NCI-H2227 (cell line): ENCODE data around the gene EPHB3.

Experiments used
- DNase-seq: peaks from one replicate; lab custom pipeline; 2025; ENCODE audit not compliant: unreplicated experiment; lab: John Stamatoyannopoulos, UW

Gene EPHB3

DNA sequence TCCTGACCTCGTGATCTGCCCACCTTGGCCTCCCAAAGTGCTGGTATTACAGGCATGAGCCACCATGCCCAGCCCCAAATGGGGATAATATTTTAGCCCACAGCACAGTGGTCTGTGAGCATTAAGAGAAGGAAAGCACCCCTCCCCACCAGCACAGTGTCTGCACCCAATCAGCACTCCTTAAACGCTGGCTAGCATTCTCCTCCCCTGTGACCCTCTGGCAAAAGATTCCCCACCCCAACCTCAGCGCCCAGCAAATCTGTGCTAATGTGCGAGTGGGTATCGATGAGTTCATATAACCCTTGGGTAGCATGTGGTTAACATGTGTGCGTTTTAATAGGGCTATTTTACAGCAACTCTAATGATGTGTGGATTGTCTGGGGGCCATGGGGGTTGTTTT, 18.3 kb upstream of the EPHB3 start:
- DNase-seq, result no peak

DNA sequence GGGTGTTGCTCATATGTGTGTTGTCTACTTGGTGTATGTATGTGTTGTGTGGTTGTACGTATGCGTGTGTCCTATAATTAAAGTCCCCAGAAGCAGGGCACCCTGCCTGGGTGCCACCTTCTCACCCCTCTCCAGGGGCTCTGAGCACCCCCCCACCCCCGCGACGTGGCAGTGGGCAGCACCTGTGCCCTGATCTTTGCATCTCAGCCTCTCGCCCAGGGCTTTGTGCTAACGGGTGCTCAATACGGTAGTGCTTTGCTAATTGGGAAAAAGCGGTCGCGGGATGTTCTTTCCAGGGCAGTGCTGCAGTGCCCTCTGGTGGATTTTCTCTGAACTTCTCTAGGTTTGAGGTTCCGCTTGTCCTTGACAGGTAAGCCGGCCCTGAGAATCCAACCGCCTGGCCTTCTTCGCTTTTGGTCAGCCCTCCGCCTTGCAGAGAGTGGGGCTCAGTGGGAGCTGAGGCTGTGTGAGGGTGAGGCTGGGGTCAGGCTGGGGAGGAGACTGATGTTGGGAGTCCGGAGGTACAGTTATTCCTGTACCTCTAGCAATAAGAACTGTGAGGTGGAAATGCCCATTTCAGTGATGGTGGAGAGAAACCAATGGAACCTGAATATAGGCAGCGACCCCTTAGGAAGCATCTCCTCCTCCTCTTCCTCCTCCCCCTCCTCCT, 17.6 kb upstream of the EPHB3 start:
- peak; percentile 91 for DNase-seq

DNA sequence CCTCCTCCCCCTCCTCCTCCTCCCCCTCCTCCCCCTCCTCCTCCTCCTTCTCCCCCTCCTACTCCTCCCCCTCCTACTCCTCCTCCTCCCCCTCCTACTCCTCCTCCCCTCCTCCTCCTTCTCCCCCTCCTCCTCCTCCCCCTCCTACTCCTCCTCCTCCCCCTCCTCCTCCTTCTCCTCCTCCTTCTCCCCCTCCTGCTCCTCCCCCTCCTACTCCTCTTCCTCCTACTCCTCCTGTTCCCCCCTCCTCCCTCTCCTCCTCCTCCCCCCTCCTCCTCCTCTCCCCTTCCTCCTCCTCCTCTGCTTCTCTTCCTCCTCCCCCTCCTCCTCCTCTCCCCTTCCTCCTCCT, 17.1 kb upstream of the EPHB3 start:
- no peak for DNase-seq

DNA sequence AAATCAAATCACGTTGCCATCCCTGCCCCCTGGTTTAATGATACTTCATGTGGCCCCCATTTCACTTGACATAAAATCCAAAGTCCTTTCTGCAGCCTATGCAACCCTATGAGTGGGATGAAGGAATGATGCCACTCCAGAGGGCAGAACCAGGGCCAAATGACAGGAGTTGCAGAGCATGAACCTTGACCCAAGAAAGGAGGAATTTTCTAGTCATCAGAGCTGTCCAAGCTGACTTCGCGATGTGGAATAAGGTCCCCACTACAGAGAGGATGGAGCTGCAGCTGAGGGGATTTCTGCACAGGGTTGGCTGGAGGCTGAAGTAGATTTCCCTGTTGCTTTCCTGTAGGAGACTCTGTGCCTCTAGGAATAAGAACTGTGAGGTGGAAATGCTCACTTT, 15.8 kb upstream of the EPHB3 start:
- DNase-seq, result no peak

DNA sequence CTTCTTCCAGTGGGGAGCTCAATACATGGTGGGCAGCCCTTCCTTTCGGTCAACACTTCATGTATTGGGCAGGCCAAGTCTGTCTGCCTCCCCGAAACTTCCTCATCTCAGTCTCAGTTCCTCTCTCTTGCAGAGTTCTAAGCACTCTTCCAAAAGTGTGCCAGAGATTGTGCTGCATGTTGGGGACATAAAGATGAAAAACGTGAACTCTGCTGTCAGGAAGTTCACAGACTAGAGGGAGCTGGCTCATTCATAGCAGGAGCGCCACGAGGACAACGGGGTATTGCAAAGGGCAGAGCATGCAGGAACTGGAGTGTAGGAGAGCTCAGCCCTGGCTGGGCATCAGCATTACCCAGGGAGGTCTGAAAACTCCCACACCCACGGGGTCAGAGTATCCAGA, 15.3 kb upstream of the EPHB3 start:
- DNase-seq, result no peak

DNA sequence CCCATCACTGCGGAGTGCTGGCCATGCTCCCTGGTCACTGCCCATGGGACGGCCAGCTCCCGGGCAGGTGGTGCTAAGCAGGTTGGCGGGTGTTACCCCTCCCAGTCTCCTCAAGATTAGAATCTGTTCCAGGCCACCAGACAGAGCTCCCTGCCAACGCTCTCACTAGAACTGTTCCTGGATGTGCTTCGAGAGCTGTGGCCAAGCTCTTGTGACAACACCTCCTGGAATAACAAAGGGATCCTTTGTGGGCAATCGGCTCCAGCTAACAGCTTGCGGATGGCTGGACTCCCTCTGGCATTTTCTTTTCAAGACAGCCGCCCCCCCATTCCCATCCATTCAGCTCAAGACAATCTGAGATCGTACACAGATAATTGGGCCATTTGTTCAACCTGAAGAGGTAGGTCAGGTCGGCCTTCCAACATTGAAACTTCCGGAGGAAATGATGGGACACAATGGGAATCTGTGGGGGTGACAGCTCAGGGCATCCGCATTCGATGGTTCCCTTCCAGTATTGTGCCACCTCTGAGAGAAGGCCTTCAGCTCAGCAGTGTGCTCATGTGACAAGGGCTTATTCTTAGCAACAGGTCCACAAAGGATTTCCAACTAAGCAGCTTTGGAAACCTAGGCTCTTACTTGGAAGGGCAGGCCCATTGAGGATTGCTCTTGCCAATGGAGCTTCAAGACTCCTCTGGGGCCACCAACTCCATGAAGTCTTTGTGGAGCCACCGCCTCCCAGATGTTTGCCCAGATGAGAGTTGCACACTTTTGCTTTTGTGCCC, 11.6 kb upstream of the EPHB3 start:
- no peak for DNase-seq

DNA sequence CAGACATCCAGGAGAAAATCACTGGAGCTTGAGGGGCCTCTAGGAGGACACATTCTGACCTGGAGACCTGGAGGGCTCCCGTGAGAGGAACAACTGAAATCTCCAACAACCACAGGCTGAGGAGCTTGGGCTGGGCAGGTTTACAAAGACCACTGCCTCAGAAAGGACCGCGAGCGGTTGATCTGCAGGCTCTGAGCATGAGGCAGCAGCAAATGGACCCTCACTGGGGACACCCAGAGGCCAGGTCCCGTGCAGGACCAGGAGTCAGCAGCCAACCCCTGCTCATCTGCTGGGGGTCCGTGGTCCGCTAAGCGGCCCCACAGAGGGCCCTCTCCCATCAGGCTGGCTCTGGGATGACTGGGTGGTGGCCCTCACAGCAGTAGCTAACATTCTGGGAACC, 10.5 kb upstream of the EPHB3 start:
- no peak for DNase-seq

DNA sequence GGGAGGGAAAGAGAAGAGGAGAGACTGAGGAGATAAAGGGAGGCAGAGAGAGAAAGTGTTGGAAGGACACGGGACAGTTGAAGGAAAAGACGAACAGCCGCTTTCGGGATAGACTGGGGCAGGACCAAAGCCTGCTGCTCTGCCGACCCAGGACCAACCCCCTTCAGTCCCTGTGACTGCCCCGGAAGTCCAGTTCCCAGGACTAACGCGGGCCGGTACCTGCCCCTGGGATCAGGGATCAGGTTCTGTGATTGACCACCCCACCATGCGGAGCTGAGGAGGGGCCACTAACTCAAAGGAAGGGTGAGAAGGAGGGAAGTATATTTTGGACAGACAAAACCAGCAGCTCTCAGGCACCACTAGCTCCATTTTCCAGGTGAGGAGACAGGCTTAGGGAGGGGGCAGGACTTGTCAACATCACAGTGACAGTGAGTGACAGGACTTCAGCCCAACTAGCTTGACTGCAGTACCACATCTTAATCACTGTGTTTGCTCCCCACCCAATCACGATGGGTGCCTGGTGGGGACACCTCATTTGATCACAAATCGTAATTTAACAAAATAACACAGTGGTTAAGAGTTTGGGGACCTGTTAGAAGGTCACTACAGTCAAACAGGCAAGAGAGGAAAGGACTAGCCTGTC, 9.8 kb upstream of the EPHB3 start:
- no peak for DNase-seq

DNA sequence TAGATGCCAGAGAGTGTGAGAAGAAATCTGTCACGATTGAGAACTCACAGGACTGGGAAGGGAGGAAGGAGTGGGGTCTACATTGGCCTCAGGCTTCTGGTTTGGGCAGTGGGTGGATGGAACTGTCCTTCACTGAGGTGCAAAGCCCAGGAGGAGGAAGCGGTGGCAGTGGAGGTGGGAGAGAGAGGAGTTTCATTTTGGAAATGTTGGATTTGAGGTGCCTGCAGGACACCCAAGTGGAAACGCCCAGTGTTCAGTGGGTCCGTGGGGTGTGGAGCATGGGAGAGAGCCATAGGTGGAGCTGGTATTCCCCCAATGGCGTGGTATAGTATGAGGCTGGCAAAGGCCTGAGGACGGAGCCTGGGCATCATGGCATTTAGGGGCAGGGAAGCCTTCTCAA, 9.3 kb upstream of the EPHB3 start:
- no peak for DNase-seq

DNA sequence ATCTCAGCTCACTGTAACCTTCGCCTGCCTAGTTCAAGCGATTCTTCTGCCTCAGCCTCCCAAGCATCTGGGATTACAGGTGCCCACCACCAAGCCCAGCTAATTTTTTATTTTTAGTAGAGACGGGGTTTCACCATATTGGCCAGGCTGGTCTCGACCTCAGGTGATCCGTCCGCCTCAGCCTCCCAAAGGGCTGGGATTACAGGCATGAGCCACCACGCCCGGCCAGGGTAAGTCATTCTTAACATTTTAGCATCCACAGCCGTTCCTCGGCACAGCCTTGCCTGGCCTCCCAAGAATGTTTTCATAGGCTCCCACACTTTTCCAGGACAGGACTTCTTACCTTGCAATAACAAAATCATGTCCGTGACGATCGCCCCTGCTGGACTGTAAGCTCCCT, 8.7 kb upstream of the EPHB3 start:
- no peak for DNase-seq

DNA sequence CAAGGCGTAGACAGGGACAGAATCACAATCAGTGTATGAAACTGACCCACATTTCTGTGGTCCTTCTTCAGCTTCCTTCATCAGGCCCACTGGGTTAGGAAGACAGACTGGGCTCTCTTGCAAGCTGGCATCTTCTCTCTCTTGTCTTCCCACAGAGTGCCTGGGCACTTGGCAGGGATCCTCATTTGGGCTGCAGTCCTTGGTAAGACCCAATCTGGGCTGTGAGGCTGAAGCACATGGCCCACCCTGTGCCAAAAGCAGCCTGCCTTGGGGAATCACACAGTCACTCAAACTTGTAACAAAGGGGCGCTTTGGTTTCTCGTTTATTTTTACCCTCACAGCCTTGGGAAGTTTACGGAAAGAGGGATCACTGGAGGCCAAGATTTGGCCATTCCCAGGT, 8.2 kb upstream of the EPHB3 start:
- no peak for DNase-seq

DNA sequence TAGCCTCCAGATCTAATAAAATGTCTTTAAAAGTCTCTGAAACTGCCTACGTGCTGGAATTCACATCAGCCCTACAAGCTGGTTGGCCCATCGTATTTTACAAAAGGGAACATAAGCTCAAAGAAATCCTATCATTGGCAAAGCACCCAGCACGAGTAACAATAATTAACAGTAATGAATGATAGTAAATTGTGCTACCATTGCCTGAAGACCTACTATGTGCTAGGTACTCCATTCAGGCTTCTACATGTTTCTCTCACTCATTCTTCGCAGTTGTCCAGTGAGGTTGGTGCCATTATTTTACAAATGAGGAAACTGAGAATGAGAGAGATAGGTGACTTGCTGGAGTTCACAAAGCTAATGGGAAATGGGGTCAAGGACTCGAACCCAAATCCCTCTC, 7.1 kb upstream of the EPHB3 start:
- no peak for DNase-seq

DNA sequence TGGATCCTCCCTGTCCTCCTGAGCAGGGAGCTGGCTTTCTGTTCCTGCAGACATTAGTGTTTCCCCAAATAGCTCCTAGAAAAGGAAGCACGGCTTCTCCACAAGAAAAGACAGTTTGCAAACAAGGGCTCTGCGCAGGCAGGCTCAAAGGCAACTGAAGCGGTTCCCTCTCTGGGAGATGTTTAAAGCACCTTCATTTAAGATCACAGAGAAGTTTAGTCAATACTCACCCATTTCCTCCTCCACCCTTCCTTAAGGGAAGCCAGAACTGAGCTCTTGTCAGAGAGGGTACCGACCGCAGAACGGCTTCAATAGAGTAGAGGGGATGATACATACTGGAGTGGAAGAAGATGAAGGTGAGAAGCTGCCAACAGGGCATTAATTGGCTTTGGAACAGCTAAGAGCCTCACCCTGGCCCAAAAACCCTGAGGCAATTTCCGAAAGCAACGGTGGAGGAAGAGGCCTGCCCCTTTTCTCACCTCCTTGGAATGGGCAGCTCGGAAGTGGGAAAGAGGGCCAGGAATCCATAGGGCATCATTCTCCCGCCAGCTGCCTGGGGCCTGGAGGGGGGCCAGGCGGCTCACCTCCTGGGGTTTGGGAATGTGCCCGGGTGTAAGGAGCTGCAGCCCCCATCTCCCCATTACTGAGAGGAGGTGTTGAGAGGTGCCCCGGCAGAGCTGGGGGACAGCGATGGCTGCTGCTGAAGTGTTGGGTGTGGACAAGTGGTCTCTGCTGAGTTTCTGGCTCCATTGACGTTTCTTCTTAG, 4.8 kb upstream of the EPHB3 start:
- DNase-seq, result no peak

DNA sequence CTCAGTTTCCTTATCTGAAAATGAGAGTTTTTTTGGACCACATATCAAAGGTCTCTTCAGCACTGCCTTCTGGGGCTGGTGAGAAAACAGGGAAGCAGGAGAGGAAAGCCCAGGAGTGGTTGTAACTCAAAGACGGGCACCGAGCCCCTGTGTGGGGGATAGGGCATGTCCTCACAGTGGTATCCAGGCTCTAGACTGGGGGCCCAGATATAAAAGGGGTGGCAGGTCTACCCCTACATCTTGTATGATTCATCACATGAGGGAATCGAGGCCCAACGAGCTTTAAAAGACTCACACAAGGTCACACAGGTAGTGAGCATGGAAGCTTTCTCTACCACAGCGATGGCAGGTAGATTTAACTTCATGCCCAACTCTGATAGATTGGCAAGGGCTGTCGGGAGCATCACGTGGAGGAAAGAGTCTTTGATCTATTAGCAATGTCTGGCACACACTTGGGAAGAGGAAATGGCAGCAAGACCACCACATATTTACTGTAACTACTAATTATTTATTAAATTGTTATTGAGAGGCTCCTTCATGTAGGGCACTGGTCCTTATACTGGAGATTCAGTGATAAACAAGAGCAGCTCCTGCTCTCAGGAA, 4.1 kb upstream of the EPHB3 start:
- no peak for DNase-seq

DNA sequence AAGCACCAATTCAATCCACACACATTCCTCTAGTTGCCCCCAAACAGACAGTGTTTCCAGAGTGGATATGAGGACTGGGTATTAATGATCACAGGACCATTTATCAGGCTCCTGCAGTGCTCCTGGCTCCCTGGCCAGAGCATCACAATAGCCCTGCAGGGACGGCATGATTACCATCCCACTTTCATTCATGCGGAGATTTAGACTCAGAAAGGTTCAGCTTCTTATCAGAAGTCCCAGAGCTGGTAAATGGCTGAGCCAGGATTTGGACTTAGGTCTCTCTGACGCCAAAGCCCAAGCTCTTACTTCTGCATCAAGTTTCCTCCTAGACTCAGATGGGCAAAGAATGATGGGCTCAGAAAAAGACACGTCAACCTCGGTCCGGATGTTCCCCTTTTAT, 2.9 kb upstream of the EPHB3 start:
- no peak for DNase-seq

DNA sequence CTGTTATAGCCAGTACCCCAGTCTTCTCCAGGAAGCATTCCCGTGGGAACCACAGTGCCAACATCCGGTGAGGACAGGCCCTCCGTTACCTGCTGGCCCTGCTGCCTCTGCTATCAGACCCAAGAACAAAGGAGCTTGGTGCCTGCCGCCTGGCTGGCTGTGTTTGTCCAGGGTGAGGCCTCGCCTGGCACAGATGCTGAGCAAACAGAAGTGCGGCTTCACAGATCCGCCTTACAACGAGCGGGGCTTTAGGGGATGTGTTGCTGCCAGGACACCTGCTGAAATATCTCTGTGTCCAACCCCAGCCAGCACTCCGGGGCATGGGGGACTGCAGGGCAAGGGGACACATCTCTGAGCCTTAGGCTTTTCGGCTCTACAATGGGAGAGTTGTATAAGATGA, 2.2 kb upstream of the EPHB3 start:
- DNase-seq, result no peak

DNA sequence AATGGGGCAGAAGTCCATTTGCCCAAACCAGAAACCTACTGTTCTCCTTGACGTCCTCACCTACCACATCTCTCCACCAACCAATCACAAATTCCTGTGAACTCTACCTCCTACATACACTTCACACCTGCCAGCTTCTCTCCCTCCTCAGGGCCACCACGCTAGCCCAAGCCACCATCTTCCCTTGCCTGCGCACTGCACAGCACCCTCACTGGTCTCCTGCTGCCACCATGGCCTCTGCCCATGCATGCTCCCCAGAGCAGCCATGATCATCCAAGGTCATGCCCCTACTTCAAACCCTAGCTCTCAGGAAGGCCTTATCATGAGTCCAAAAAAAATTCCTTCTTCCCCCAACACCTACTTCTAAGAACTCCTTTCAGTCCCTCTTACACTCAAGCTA, 1.1 kb upstream of the EPHB3 start:
- no peak for DNase-seq

DNA sequence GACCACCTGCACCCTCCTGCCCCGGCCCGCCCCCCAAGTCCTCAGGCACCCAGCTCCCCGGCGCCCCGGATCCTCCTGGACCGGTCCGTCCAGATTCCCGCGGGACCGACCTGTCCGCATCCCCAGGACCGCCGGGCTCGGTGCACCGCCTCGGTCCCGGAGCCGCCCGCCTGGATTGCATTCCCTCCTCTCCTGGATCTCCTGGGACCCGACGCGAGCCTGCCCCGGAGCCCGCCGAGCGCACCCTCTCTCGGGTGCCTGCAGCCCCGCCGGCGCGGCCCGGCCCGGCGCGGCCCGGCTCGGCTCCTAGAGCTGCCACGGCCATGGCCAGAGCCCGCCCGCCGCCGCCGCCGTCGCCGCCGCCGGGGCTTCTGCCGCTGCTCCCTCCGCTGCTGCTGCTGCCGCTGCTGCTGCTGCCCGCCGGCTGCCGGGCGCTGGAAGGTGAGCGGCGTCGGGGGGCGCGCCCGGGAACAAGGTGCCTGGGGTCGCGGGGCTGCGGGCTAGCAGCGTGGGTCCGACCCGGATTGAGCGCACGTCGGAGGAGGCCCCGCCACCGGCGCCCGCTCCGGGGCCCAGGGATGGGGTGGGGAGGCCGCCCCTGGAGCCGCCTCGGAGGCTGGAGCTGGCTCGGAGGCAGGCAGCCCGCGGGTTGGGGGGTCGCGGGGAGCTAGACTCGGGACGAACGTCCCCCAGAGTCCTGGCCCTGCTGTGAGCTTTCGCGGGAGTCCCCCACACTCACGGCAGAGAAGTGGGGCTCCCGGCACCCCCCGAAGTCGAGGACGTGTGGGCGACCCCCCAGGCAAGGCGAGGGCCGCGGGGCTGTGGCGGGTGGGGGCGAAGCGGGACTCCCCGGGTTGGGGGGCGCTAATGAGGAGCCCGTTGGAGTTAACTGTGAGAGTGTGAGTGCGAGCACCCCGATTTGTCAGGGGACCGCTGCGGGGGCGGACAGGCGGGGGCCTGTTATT, 610 bp downstream of the EPHB3 start:
- peak; percentile 55 for DNase-seq

DNA sequence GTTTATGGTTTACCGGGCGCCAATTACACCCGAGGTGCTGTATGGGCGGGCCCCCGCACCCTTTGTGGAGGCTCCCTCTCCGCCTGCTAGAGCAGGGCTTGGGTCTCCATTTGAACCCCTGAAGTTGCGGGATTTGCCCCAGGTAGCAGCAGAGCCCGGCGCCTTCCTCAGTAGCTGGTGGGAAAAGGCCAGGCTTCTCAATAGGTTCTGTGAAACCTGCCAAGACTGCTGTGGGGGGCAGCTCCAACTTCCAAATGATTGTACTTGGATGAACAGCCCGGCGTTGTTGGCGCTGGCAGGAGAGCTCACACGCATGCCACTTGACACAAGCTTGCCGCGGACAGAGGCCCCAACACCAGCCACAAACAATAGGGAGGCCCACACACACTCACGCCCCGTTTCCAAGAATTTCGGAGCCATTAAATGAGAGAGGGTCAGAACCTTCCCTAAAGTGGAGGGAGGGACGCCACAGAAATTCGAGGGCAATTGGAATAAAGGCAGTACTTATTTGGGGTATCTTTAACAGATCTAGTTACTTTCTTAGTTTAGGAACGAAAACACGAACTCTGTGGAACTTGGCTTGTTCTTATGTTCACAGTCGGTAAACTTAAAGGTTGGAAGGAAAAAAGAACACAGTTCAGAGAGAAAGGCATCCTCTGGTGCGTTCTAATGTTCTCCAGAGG, 1.4 kb downstream of the EPHB3 start:
- peak; percentile 27 for DNase-seq

DNA sequence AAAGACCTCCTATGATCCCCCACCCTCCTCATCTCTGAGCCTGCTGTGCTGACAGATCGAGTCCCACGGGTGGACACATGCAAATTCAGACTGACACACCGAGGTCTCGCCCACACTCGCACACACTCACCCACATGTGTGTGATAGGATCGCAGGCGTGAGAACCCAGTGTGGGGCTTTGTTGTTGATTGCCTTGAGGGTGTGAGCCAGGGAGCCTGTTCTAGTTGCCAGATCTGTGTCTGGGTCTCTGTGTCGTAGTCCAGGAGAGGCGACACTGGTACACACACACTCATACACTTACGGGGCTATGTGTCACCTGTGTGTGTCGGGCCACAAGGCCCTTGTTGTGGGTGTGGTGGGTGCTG, 2.0 kb downstream of the EPHB3 start:
- DNase-seq, result no peak
